AG04449 (cell line): ENCODE measurements around the gene CTNNBIP1.

Experiments used
- CTCF ChIA-PET: fragments of 350-600 bp; formaldehyde crosslinking; extraction: SDS; loops from one replicate; lab custom pipeline; 2021; ENCODE audit warnings: antibody characterized with exemption; lab: Yijun Ruan, JAX
- POLR2A ChIA-PET: fragments of 400-600, 350-600 bp; formaldehyde crosslinking; extraction: SDS; loops from one replicate; lab custom pipeline; 2020; ENCODE audit warnings: antibody characterized with exemption, inconsistent platforms; lab: Yijun Ruan, JAX
- DNase-seq: peaks from one replicate; pipeline ENCODE4 v3.0.0-alpha.2; 2010; ENCODE audit warnings: low read depth, low spot score
- H3K4me3 ChIP-seq: 2 replicates; pipeline ENCODE4 v1.5.1; 2011; ENCODE audit warnings: low read depth, mild to moderate bottlenecking, control low read depth, low read length
- TF ChIP-seq, protein P1 (sequence below): IDR thresholded peaks from one replicate; pipeline ENCODE4 v1.5.1; 2011; ENCODE audit warnings: mild to moderate bottlenecking, moderate library complexity, low read length, control low read depth, inconsistent platforms; ENCODE audit not compliant: insufficient read depth; ENCODE audit errors: missing control alignments

The CTNNBIP1 gene, protein sequence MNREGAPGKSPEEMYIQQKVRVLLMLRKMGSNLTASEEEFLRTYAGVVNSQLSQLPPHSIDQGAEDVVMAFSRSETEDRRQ

DNA sequence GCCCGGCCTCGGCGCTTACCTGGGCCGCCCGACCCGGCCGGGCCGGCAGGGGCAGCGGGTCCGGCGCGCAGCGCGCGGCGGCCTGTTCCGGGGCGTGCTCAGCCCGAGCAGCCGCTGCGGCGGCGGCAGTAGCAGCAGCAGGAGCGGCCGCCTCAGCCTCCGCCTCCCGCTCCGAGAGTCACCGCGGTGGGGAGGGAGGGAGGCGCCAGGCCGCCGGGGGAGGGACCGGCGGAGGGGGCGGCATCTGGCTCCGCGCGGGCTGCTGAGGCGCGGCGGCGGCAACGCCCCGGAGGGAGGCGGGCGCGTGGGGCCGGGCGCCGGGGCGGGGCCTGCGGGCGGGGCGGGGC lies at the start of gene CTNNBIP1:
CTNNBIP1 (minus strand) TSS at position 194 of the 347 bp plus-strand sequence. CDS start 38,205 bp downstream, outside the sequence.
- no peak for DNase-seq
- peak within 1 kb of the TSS; percentile 75 for H3K4me3 ChIP-seq
- ChIA-PET CTCF (no interaction called here), POLR2A (interaction anchor here (1.2 kb wide), 1 partner anchor 33 kb away, joined by 5 read pairs; the partner anchor contains the start of genes LZIC and NMNAT1)
- TF ChIP-seq, protein P1, sequence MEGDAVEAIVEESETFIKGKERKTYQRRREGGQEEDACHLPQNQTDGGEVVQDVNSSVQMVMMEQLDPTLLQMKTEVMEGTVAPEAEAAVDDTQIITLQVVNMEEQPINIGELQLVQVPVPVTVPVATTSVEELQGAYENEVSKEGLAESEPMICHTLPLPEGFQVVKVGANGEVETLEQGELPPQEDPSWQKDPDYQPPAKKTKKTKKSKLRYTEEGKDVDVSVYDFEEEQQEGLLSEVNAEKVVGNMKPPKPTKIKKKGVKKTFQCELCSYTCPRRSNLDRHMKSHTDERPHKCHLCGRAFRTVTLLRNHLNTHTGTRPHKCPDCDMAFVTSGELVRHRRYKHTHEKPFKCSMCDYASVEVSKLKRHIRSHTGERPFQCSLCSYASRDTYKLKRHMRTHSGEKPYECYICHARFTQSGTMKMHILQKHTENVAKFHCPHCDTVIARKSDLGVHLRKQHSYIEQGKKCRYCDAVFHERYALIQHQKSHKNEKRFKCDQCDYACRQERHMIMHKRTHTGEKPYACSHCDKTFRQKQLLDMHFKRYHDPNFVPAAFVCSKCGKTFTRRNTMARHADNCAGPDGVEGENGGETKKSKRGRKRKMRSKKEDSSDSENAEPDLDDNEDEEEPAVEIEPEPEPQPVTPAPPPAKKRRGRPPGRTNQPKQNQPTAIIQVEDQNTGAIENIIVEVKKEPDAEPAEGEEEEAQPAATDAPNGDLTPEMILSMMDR: no peak

DNA sequence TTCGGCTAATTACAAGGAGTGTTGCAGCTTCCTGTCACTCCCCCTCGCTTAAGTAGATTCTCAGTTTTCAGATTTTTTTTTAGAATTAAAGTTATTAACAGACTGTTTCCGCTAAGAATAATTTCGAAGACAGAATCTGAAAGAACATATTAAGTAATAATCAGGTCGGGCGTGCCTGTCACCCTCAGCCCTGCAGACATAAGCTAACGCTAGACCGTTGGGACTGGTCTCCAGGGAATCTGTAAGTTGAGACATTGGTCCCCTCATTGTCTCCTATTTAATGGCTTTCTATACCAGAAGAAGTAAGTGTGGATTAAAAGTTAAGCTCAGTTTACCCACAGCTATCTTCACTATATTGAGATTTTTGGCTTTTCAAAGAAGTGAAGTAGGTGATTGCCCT lies 47.7 kb upstream of the CTNNBIP1 start:
- ChIA-PET POLR2A (no interaction called here), CTCF (interaction anchor here (0.7 to 1.2 kb wide), 6 partner anchors 8 to 385 kb away, joined by 3 to 4 read pairs (median 3); partner anchors contain the start of genes LZIC, NMNAT1 and UBE4B)
- DNase-seq: no peak
- no peak overlapping the region for H3K4me3 ChIP-seq
- TF ChIP-seq, protein P1: no peak

DNA sequence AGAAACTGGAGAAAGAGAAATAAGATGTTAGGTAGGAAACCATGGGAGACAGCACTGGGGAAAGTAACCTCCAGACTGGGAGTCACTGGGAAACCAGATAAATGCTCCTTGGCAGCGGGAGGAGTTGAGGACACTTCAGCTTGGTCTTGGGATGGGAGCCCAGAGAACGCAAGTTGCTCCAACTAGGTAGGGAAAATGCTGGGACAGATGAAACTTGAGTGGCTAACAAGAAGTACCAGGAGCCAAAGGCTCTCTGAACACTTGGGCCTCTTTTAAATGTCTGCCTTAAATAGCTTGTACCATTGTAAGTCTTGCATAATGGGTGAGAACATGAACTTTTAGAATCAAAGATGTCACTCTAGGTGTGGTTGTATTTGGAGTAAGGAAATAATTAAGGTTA lies 36.2 kb upstream of the CTNNBIP1 start:
- CTCF ChIA-PET: interaction anchor here (0.7 kb wide), 1 partner anchor 483 kb away, joined by 3 read pairs; no protein-coding TSS in a partner anchor
- POLR2A ChIA-PET: no interaction called here
- TF ChIP-seq, protein P1: no peak
- DNase-seq: no peak
- H3K4me3 ChIP-seq: no peak overlapping the region

DNA sequence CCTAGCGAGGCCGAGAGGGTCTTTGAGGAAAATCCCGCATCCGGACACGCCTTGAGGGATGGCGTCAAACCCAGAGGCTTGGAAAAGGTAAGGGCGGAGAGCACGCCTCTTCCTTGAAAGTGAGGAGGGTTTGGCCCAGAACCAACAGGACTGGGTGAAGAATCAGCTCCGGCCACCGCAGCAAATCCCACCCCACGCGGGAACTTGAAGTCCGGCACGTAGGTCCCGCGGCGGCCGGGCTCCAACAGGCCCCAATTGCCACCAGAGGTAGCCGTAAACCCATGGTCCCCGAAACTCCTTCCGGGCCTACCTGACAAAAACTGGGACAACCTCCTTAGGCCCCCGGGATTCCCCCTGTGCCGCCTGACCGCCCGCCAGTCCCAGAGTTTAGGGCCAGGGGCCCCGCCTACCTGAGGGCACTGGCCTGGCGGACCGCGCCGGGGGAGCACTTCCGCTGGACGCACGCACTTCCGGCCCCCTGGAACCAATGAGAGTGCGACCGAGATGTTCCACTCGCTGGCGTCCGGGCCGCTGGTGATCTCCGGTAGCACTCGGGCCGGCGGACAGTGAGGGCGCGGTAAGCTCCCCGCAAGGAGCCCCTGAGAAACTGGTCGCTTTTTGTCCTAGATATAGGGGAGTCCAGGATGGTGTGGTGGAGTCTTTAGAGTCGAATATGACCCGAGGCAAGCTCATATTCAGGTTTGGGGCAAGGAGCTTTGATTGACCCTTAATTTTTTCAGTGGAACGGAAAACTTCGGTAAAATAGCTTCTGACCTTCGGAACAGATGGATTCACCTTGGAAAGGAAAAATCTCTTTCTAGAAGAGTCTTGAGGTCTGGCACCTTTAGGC lies 33.1 kb upstream of the CTNNBIP1 start, which contains the start of the genes LZIC and NMNAT1:
LZIC (minus strand) TSS at position 453 of the 850 bp plus-strand sequence. CDS start 6,772 bp downstream, outside the sequence.
NMNAT1 (plus strand) TSS at position 537 of the 850 bp plus-strand sequence. CDS start 28,599 bp downstream, outside the sequence.
- peak; percentile 57 for DNase-seq
- ChIA-PET POLR2A (interaction anchor here (0.6 to 2.0 kb wide), 8 partner anchors 21 to 267 kb away, joined by 3 to 9 read pairs (median 4); partner anchors contain the start of genes CTNNBIP1 and KIF1B), CTCF (interaction anchor here (0.5 to 9.1 kb wide), 19 partner anchors 8 to 423 kb away, joined by 3 to 187 read pairs (median 4); partner anchors contain the start of gene KIF1B)
- H3K4me3 ChIP-seq: peak within 1 kb of the TSS; percentile 92
- TF ChIP-seq, protein P1: no peak

- ChIA-PET POLR2A (interaction anchor here (1.2 to 2.0 kb wide), 4 partner anchors 32 to 176 kb away, joined by 4 to 6 read pairs (median 6); partner anchors contain the start of gene CTNNBIP1), CTCF (interaction anchor here (0.6 to 9.1 kb wide), 27 partner anchors 8 to 355 kb away, joined by 3 to 187 read pairs (median 4); no protein-coding TSS in a partner anchor)
- no peak for DNase-seq
- TF ChIP-seq, protein P1: peak; percentile 46
- peak overlapping the region; percentile 92 for H3K4me3 ChIP-seq
Measured at GRCh38 chr1:9942399-9942938, 32.4 kb upstream of the CTNNBIP1 start.
